HG03342 (cell line): Measurements from ENCODE around the gene COPS4.
"Not testable (repeated sequence)": the region's sequence is repeated elsewhere in the genome, so short reads cannot be mapped to it uniquely, and the experiment has no call there.

Source experiments
- ATAC-seq: cut with Tn5 transposase; IDR thresholded peaks from one replicate; pipeline ENCODE4 v1.9.1; 2021; ENCODE audit warnings: mild to moderate bottlenecking, moderate library complexity; ENCODE audit not compliant: unreplicated experiment

Gene COPS4

DNA sequence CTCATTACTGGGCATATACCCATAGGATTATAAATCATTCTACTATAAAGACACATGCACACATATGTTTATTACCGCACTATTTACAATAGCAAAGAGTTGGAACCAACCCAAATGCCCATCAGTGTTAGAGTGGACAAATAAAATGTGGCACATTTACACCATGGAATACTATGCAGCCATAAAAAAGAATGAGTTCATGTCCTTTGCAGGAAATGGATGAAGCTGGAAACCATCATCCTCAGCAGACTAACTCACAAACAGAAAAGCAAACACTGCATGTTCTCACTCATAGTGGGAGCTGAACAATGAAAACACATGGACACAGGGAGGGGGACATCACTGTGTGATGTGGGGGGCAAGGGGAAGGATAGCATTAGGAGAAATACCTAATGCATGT lies 11.4 kb upstream of the COPS4 start:
- not testable (repeated sequence) for ATAC-seq

DNA sequence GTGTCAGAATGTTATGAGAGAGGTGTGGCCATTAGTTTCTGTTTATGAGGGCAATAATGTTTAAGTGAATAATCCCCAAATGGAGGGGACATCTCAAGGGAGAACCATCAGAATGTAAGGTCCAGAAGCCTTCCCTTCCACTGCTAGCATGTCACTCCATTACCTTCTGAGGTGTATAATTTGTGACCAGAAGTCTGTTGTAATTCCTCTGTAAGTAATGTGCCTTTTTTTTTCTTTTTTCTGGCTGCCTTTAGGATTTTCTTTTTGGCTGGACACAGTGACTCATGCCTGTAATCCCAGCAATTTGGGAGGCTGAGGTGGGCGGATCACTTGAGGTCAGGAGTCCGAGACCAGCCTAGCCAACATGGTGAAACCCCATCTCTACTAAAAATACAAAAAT lies 10.8 kb upstream of the COPS4 start:
- no peak for ATAC-seq

DNA sequence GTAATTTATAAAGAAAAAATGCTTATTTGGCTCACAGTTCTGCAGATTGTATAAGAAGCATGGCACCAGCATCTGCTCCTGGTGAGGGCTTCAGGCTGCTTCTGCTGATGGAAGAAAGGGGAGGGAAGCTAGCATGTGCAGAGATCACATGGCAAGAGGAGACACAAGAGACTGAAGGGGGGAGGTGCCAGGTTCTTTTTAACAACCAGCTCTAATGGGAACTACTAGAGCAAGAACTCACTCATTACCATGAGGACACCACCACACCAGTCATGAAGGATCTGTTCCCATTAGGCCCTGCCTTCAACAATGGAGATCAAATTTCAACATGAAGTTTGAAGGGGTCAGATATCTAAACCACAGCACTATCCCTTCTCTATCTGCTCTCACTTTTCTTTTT lies 9.4 kb upstream of the COPS4 start:
- no peak for ATAC-seq

DNA sequence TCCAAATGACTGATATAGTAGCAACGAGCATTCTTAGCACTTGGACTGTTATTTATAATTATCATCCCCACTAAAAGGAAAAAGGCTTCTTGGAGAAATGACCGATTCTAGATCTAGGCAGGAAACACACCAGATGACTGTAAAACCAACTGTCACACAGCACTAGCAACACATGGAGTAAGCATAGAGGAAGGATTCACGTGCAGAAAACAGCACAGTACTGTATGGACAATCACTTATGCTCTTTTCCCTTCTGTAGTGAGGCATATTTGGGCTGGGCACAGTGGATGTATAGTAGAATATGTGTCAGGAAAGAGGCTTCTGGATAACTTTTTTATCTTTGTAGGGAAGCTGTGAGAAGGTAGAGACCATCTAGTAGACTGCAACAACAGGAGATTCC lies 6.0 kb upstream of the COPS4 start:
- ATAC-seq = no peak

DNA sequence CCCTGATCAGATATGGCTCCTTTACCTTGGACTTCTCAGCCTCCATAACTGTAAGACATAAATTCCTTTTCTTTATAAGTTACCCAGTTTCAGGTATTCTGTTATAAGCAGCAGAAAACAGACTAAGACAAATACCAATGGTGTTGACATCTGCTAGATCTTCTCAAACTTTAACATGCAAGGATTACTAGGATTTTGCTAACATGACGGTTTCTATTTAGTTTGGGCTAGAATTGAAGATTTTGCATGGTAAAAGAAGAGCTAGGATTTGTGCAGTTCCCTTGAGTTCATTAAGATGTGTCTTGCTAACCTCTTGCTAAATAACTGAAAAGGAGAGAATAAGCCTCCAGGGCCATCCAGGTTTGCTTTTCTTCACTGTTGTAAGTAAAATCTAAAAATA lies 5.3 kb upstream of the COPS4 start:
- ATAC-seq = no peak

DNA sequence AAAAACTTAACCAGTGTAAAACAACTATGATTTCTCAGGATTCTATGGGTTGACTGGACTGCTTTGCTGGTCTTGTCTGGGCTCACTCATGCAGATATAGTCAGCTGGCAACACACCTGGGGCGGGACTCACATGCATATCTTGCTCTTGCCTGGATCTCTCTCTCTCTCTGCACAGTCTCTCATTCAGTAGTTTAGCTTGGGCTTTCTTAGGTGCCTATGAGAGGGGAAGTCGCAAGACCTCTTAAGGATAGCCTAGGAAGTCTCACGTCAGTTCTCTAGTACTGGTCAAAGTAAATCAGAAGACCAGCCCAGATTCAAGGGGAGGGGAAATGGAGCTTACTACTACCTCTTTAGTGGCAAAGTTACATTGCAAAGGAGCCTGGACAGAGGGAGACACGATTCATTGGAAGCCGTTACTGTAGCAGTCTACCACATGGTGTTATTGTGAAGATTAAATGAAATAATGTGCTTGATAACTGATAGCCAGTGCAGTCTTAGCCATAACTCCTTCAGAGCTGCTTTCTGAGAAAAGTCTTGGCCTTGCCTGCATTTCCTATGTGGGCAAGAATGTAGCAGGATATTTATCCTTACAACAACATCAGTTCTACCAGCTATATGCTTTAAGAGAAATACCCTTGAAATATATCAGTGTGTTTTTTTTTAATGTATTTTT lies 2.1 kb downstream of the COPS4 start:
- no peak for ATAC-seq

DNA sequence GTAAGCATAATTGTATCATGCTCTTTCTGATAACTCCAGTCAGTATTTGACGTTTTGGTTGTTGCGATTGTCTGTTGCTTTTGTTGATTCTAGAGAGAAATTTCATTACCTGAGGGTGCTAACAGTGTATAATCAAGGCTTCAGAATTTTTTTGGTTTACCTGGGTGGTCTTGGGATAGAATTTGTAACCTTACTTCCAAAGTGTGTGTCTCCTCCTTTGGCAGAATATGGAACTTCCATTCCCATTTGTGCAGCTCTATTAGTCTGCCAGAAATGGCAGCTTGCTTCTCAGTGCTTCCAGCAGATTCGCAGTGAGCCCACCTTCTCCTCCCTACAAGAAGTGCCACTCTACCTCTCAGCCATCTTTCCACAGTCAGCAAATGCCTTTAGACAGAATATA lies 5.3 kb downstream of the COPS4 start:
- ATAC-seq = no peak

DNA sequence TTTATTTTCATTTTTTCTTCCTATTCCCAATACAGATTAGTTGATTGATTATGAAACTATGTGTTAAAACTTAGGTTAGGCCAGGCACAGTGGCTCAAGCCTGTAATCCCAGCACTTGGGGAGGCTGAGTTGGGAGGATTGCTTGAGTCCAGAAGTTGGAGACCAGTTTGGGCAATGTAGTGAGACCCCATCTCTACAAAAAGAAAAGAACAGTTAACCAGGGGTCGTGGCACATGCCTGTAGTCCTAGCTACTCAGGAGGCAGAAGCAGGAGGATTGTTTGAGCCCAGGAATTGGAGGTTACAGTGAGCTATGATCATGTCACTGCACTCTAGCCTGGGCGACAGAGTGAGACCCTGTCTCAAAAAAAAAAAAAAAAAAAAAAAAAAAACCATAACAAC lies 8.2 kb downstream of the COPS4 start:
- ATAC-seq = not testable (repeated sequence)

DNA sequence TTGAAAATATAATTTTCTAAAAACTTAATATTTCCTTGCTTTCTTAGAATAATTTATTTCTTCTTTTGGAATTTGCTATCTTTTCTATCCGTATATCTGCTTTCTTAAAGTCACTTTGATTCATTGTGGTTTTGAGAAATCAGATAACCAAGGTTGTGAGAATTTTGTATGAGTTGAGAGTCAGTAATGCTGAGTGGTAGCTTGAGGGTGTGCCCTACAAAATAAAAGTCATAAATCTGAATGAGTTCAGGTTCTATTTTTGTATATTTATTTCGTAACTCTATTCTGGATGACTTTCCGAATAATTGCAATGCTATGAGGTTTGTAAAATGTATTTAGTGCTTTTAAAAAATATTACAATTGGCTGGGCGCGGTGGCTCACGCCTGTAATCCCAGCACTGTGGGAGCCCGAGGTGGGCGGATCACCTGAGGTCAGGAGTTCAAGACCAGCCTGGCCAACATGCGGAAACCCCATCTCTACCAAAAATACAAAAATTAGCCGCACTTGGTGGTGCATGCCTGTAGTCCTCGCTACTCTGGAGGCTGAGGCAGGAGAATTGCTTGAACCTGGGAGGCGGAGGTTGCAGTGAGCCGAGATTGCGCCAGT lies 8.9 kb downstream of the COPS4 start:
- ATAC-seq = no peak

DNA sequence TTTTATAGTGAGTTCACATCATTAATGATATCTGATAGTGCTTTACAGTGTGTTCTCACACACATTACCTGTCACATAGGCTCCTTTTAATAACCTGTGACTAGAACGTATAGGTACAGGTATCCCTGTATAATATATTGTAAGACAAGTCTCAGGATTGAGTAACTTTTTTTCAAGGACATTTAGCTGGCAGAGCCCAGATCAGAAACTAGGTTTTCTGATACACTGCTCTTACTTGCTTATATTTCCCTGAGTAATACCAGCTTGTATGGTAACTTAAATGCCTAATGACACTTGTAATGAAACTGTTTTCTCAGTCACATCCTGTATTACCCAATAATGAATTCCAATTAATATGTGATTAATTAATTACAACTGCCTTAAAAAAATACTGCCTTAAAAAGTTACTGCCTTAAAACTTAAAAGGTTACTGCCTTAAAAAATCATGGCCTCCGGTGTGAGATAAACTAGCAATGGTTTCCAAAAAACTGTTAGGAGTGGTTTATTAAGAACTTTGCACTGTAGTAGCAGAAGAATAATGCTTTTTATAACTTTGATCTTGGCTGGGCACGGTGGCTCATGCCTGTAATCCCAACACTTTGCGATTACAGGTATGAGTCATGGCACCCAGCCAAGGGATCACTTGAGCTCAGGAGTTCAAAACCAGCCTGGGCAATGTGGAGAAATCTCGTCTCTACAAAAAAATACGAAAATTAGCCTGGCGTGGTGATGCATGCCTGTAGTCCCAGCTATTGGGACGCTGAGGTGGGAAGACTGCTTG lies 11.9 kb downstream of the COPS4 start:
- ATAC-seq = no peak

DNA sequence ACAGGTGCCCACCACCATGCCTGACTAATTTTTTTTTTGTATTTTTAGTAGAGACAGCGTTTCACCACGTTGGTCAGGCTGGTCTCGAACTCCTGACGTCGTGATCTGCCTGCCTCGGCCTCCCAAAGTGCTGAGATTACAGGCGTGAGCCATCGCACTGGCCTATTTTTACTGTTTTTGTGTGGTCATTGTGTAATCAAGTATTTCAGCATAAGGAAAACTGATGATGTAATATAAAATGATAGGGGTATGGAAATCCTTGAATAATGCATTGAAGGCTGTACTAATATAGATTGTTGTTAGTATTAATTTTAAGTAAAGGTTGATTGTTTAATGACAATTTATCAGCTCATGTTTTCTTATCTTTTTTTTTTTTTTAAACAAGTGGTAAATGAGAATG lies 13.8 kb downstream of the COPS4 start:
- not testable (repeated sequence) for ATAC-seq

DNA sequence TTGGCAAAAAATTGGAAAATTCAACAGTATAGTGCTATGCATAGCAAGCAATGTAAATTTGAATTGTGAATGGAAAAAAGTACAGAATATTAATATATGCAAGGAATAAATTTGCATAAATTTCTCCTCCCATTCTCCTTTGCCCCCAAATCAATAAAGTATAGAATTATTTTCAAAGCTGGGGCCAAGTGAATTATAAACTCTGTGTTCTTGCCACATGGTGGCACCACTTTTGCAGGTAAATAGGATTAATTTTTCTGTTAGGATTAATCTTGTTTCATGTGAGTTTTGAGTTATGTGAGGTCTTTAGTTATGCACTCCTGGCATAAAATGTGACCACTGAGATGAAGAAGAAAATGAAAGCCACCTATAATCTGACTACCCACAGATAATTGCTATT lies 19.9 kb downstream of the COPS4 start:
- no peak for ATAC-seq

DNA sequence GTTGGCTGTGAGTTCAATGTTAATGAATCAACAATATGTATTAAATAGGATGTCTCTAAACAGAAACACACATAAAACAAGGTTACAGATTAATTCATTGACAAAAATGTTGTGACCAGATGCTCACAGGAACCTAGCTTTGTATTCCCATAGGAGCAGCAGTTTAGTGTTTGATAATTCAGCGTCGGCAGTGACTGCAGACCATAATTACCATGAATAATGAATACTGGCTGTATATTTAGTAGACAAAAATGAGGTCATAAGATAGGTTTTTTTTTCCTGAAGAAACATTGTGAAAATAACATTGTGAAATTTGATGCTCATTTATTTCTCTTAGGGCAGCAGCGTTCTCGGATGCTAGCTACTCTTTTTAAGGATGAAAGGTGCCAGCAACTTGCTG lies 27.8 kb downstream of the COPS4 start:
- ATAC-seq = no peak

DNA sequence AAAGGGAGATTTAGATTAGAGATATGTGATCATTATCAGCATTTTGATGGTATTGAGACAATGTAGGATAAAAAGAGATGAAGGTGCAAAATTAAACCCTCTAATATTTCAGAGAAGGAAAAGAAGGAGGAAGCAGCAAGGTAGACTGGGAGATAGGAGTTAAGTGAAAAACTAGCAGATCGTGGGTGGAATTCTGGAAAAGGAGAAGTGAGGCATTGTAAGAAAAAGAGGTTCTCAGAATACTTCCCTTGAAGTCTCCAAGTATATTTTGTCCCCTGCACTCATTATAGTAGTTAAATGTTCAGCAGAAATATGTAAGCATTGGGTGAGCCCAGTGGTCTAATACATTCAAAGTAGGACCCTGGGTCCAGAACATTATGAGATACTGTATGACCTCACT lies 30.3 kb downstream of the COPS4 start:
- ATAC-seq = no peak

DNA sequence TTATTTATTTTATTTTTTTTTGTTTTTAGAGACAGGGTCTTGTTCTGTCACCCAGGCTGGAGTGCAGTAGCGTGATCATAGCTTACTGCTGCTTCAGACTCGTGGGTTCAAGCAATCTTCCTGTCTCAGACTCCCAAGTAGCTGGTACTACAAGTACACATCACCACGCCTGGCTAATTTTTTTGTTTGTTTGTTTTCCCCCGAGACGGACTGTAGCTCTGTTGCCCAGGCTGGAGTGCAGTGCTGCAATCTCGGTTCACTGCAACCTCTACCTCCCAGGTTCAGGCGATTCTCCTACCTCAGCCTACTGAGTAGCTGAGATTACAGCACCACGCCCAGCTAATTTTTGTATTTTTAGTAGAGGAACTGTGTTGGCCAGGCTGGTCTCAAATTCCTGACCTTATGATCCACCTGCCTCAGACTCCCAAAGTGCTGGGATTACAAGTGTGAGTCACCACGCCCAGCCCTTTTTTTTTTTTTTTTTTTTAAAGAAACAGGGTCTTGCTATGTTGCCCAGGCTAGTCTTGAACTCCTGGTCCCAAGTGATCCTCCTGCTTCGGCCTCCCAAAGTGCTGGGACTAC lies 32.2 kb downstream of the COPS4 start:
- no peak for ATAC-seq

DNA sequence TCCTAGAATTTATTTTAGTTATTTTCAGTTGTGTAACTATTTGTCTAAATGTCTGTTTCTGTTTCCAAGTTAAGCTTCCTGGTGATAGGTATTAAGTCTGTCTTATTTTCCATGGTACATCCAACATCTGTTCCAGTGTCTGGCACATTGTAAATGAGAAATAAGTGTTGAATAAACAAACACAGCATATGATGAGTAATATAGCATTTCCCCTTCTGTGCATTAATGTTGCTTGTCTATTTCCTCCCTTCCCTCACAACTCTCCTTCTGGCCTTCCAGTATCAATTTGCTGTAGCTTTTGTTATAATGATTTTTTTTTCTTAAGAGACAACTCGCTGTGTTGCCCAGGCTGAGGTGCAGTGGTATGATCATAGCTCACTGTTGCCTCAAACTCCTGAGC lies 36.1 kb downstream of the COPS4 start:
- no peak for ATAC-seq

DNA sequence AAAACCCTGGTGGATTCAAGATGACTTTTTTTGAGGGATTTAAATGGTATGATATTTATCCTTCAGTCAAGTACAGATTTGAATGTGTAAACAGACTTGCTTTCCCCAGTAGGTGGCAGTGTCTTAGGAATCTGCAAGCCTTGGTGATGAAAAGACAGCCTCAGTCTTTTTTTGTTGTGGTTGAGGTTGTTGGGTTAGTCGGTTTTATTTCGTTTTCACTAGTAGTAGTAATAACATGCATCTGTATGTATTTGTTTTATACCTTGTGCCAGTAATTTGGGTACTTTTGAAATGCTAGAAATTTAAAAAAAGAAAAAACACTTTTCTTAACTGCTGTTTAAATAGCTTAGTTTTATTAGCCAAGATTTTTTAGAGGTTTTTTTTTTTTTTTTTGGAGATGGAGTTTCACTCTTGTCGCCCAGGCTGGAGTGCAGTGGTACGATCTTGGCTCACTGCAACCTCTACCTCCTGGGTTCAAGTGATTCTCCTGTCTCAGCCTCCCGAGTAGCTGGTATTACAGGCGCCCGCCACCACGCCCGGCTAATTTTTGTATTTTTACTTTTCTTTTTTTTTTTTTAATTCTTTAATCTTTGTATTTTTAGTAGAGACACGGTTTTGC lies 39.2 kb downstream of the COPS4 start:
- peak; percentile 86 for ATAC-seq

DNA sequence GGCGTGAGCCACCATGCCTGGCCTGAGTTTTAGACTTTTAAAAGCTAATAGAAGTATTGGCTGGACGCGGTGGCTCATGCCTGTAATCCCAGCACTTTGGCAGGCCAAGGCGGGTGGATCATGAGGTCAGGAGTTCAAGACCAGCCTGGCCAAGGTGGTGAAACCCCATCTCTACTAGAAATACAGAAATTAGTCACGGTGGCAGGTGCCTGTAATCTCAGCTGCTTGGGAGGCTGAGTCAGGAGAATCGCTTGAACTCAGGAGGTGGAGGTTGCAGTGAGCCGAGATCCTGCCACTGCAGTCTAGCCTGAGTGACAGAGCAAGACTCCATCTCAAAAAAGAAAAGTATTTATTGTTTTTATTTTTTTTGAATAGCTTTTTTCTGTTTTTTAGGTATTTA lies 39.8 kb downstream of the COPS4 start:
- not testable (repeated sequence) for ATAC-seq

DNA sequence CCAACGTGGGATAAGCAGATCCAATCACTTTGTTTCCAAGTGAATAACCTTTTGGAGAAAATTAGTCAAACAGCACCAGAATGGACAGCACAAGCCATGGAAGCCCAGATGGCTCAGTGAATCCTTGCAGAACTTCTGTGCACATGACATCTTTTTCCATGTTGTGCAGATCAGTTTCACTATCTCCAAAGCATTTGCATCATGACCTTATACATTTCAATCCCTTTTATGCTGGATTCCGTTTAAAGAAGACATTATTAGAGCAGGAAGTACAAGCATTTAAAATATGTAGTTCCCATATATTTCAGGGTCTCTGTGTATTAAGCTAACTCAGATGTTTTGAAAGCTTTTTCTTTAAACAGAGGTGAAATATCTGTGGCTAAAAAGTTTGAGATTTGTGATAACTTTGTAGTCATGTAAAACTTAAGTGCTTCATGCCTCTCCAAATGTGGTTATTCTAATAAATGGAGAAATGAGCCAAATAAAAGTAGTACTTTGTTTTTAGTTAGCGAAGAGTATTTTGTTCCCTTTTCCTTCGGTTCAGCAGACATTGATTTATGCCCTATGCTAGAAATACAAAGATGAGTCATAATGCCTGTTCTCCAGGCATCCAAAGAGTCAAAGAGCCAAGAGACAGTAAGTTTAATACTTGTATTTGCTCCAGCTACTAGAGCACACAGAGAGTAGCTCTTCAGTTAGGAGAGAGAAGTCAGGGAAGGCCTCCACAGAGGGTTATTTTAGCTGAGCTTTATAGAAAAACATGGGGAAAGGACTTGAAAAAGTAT lies 40.5 kb downstream of the COPS4 start:
- no peak for ATAC-seq

DNA sequence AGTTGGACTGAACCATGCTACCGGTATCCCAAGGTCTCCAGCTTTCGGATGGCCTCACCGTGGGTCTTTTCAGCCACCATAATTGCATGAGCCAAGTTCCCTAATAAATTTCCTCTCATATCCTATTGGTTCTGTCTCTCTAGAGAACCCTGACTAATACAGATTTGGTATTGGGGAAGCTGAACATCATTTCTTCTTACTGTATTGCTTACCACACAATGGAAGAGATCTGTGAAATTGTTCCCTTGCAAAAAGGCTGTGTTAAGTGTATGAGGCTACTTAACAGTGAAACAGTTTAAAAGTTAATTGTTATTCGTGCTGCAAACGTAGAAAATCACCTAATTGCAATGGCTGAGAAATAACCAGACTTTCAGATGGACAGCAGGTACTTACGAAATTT lies 45.6 kb downstream of the COPS4 start:
- no peak for ATAC-seq

DNA sequence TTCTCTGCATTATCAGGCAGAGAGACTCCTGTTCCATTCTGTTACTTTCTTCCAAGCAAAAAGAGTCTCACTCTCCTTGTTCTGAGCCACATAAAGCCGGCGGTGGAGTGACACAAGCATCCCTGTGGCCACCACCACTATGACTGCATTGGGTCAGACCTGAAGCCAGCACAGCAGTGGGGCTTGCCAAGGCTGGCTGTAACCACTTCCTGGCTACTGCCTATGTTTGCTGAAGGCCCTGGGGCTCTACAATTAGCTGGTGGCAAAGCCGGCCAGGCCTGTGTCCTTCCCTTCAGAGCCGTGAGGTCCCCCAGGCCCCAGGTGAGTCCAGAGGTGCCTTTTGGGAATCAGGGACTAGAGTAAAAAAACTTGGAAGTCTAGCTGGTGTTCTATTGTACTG lies 47.8 kb downstream of the COPS4 start:
- no peak for ATAC-seq
